ENCODE measurements around the gene FRMD5.

DNA sequence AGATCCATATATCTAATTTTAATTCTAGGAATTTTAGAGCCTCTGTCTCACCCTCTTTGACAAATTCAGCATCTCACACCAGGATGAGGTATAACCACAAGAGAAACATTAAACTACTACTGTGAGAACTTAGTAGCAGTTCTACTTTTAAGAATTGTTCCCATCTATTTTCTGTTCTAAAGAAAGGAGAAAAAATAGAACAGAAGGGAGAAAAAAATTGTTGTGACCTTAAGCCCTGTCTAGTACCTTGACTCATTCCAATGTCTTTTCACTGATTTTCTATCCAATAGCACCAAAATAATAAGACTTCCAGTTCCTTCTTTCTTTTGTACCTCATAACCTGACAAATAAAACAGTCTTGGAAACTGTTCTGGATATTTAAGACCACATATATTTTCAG is 37.0 kb downstream of the FRMD5 start:
- TF ChIP-seq, protein P1, sequence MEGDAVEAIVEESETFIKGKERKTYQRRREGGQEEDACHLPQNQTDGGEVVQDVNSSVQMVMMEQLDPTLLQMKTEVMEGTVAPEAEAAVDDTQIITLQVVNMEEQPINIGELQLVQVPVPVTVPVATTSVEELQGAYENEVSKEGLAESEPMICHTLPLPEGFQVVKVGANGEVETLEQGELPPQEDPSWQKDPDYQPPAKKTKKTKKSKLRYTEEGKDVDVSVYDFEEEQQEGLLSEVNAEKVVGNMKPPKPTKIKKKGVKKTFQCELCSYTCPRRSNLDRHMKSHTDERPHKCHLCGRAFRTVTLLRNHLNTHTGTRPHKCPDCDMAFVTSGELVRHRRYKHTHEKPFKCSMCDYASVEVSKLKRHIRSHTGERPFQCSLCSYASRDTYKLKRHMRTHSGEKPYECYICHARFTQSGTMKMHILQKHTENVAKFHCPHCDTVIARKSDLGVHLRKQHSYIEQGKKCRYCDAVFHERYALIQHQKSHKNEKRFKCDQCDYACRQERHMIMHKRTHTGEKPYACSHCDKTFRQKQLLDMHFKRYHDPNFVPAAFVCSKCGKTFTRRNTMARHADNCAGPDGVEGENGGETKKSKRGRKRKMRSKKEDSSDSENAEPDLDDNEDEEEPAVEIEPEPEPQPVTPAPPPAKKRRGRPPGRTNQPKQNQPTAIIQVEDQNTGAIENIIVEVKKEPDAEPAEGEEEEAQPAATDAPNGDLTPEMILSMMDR (IDR thresholded peaks at IDR 0.05) = no peak
- no peak for TF ChIP-seq POLR2A (IDR thresholded peaks at IDR 0.05)

Data from lower leg skin (tissue), 3 donors.